Tibial nerve (tissue), 4 donors: ENCODE data around the gene ALX4. TPM values are rescaled to one million over a fixed set of nuclear protein-coding genes. Genes with fewer than 3 reads are reported as not detected.

Experiments used
- DNase-seq, 2 donors: peaks; one replicate each; pipeline ENCODE4 v3.0.0-alpha.2; 2019; ENCODE audit warnings: low spot score in 2 of 2
- H3K27ac ChIP-seq, 4 donors: fragments of 200-600 bp; sonication (generic) in 3 of 4; one replicate each; pipeline ENCODE4 v1.5.1; 2017 to 2019; ENCODE audit warnings: mild to moderate bottlenecking in 1 of 4
- H3K27me3 ChIP-seq, 2 donors: fragments of 200-600 bp; sonication (generic) in 1 of 2; one replicate each; pipeline versions ENCODE4 v1.5.1 to v1.6.0; 2017 to 2019
- H3K36me3 ChIP-seq, 3 donors: fragments of 200-600 bp; sonication (generic); one replicate each; pipeline ENCODE4 v1.5.1; 2018 to 2019
- H3K4me1 ChIP-seq, 4 donors: fragments of 200-600 bp; sonication (generic) in 3 of 4; one replicate each; pipeline ENCODE4 v1.5.1; 2017 to 2019
- H3K4me3 ChIP-seq, 4 donors: fragments of 200-600 bp; sonication (generic) in 3 of 4; one replicate each; pipeline ENCODE4 v1.5.1; 2017 to 2019; ENCODE audit warnings: mild to moderate bottlenecking in 1 of 4, moderate library complexity in 1 of 4
- H3K9me3 ChIP-seq, 4 donors: fragments of 200-600 bp; sonication (generic) in 3 of 4; one replicate each; pipeline ENCODE4 v1.5.1; 2017 to 2019
- CTCF ChIP-seq, 5 experiments: fragments of 200-600 bp in 3 of 5; fragments of 450-650 bp in 2 of 5; sonication (generic) in 3 of 5; IDR thresholded peaks; one replicate each; pipeline ENCODE4 v1.5.1; 2016 to 2019; ENCODE audit warnings: antibody characterized with exemption in 5 of 5, mild to moderate bottlenecking in 3 of 5, moderate library complexity in 2 of 5
- EP300 ChIP-seq, 2 donors: sonication (generic); formaldehyde crosslinking; IDR thresholded peaks; one replicate each; pipeline ENCODE4 v1.6.1; 2017; ENCODE audit warnings: antibody characterized with exemption in 2 of 2, mild to moderate bottlenecking in 1 of 2
- POLR2A ChIP-seq, 2 donors: fragments of 450-650 bp; IDR thresholded peaks; one replicate each; pipeline ENCODE4 v1.6.1; 2017; ENCODE audit warnings: antibody characterized with exemption in 2 of 2, mild to moderate bottlenecking in 2 of 2, moderate library complexity in 2 of 2
- WGBS, 2 donors: methylation state at CpG; one replicate each; pipeline ENCODE4 v1.1.5; 2018; 5-methylcytosine and 5-hydroxymethylcytosine counted together
- total RNA-seq, 4 donors: library from RNA; depleted of rRNA; stranded (reverse); fragments of >200 nt; gene quantifications; one replicate each; pipeline ENCODE4 v1.1.0, GENCODE V29; 2016

Gene ALX4
- total RNA-seq, 4 donors from 2014 or later, result under 0.01 to 0.30 (median 0.22) TPM; not detected in 1

GRCh38 chr11:44347538-44347937 is 37.6 kb upstream of the ALX4 start:
- Histone ChIP-seq H3K27me3 (no peaks in the 10 kb centered on the region), H3K4me3 (no peak overlapping the region), H3K36me3 (no peaks in the 10 kb centered on the region), H3K27ac (no peak overlapping the region), H3K4me1 (no peaks in the 10 kb centered on the region), H3K9me3 (no peaks in the 10 kb centered on the region)
- no peak for DNase-seq
- WGBS, 2 donors, result 84 to 86% methylated on average over 5 of the region's 5 CpGs
- TF ChIP-seq EP300 (IDR thresholded peaks at IDR 0.05) (no peak), CTCF (IDR thresholded peaks at IDR 0.05) (no peak), POLR2A (IDR thresholded peaks at IDR 0.05) (no peak)

- Histone ChIP-seq H3K27ac (no peak overlapping the region), H3K27me3 (no peaks in the 10 kb centered on the region), H3K4me1 (no peaks in the 10 kb centered on the region), H3K4me3 (no peak overlapping the region), H3K9me3 (no peaks in the 10 kb centered on the region), H3K36me3 (no peaks in the 10 kb centered on the region)
- no peak for DNase-seq
- WGBS, 2 donors, result 80 to 87% methylated on average over 6 of the region's 6 CpGs
- no peak for TF ChIP-seq CTCF (IDR thresholded peaks at IDR 0.05)
- TF ChIP-seq EP300 (IDR thresholded peaks at IDR 0.05), result no peak
- TF ChIP-seq POLR2A (IDR thresholded peaks at IDR 0.05), result no peak
Observed at GRCh38 chr11:44346983-44347382, 37.0 kb upstream of the ALX4 start.

- no peak for TF ChIP-seq POLR2A (IDR thresholded peaks at IDR 0.05)
- TF ChIP-seq CTCF (IDR thresholded peaks at IDR 0.05), result no peak
- TF ChIP-seq EP300 (IDR thresholded peaks at IDR 0.05), result no peak
- no peaks in the 10 kb centered on the region for H3K27me3 ChIP-seq
- H3K27ac ChIP-seq, result no peak overlapping the region
- no peaks in the 10 kb centered on the region for H3K9me3 ChIP-seq
- no peak overlapping the region for H3K4me3 ChIP-seq
- no peak for DNase-seq
- WGBS, 2 donors, result 80 to 87% methylated on average over 3 of the region's 3 CpGs
- no peaks in the 10 kb centered on the region for H3K36me3 ChIP-seq
- H3K4me1 ChIP-seq, result no peaks in the 10 kb centered on the region
Observed at GRCh38 chr11:44345781-44346180, 35.8 kb upstream of the ALX4 start.

- H3K27ac ChIP-seq, result no peak overlapping the region
- peaks cover 0 to 3% of the 10 kb centered on the region in 2 donors for H3K27me3 ChIP-seq
- no peaks in the 10 kb centered on the region for H3K4me1 ChIP-seq
- H3K4me3 ChIP-seq, result no peak overlapping the region
- H3K36me3 ChIP-seq, result no peaks in the 10 kb centered on the region
- WGBS, 2 donors, result 59 to 68% methylated on average over 5 of the region's 5 CpGs
- TF ChIP-seq POLR2A (IDR thresholded peaks at IDR 0.05) (no peak), EP300 (IDR thresholded peaks at IDR 0.05) (no peak), CTCF (IDR thresholded peaks at IDR 0.05) (no peak)
- H3K9me3 ChIP-seq, result no peaks in the 10 kb centered on the region
- no peak for DNase-seq
Observed at GRCh38 chr11:44344921-44345320, 35.0 kb upstream of the ALX4 start.

GRCh38 chr11:44344423-44344820 is 34.5 kb upstream of the ALX4 start:
- H3K4me1 ChIP-seq, result no peaks in the 10 kb centered on the region
- peaks cover 0 to 8% of the 10 kb centered on the region in 2 donors for H3K27me3 ChIP-seq
- no peaks in the 10 kb centered on the region for H3K36me3 ChIP-seq
- 84 to 91% methylated on average over 7 of the region's 7 CpGs for WGBS, 2 donors
- H3K9me3 ChIP-seq, result no peaks in the 10 kb centered on the region
- no peak for TF ChIP-seq POLR2A (IDR thresholded peaks at IDR 0.05)
- TF ChIP-seq EP300 (IDR thresholded peaks at IDR 0.05), result no peak
- TF ChIP-seq CTCF (IDR thresholded peaks at IDR 0.05), result no peak
- no peak for DNase-seq
- H3K27ac ChIP-seq, result no peak overlapping the region
- no peak overlapping the region for H3K4me3 ChIP-seq
